Adrenal gland (tissue), 12 donors: Measurements from ENCODE around the gene HOXA3. TPM values are rescaled to one million over a fixed set of nuclear protein-coding genes. Genes with fewer than 3 reads are reported as not detected.

Experiments
- DNase-seq, 7 donors: peaks; one replicate each; pipeline ENCODE4 v3.0.0-alpha.2; 2019 to 2020
- H3K27ac ChIP-seq, 5 donors: fragments of 200-600 bp; sonication (generic) in 4 of 5; 1 replicate in 3 of 5; 2 replicates in 2 of 5; pipeline versions ENCODE4 v1.5.1 to v1.8.0; 2016 to 2020; ENCODE audit warnings: mild to moderate bottlenecking in 1 of 5
- H3K27me3 ChIP-seq: fragments of 200-600 bp; 2 replicates; pipeline ENCODE4 v1.8.0; 2021
- H3K36me3 ChIP-seq, 2 donors: fragments of 200-600 bp; replicated peaks in 1 of 2; 1 replicate in 1 of 2; 2 replicates in 1 of 2; pipeline versions ENCODE4 v1.5.1 to v1.8.0; 2018 to 2022
- H3K4me1 ChIP-seq, 2 donors: fragments of 200-600 bp; replicated peaks in 1 of 2; 1 replicate in 1 of 2; 2 replicates in 1 of 2; pipeline versions ENCODE4 v1.5.1 to v1.8.0; 2018 to 2021
- H3K4me3 ChIP-seq, 4 donors: fragments of 200-600 bp; sonication (generic) in 3 of 4; one replicate each; pipeline ENCODE4 v1.5.1; 2016 to 2018
- H3K9me3 ChIP-seq, 3 donors: fragments of 200-600 bp; sonication (generic) in 1 of 3; replicated peaks in 1 of 3; 1 replicate in 2 of 3; 2 replicates in 1 of 3; pipeline versions ENCODE4 v1.5.1 to v1.8.0; 2016 to 2021
- POLR2A ChIP-seq, 2 donors: fragments of 450-650 bp; IDR thresholded peaks; one replicate each; pipeline ENCODE4 v1.6.1; 2017; ENCODE audit warnings: antibody characterized with exemption in 2 of 2, mild to moderate bottlenecking in 2 of 2, moderate library complexity in 1 of 2
- WGBS, 4 donors: extraction: QIAGEN DNeasy Blood & Tissue Kit in 2 of 4; methylation state at CpG; one replicate each; pipeline versions ENCODE4 v1.1.5 to v1.1.7; 2013 to 2017; 5-methylcytosine and 5-hydroxymethylcytosine counted together
- intact Hi-C, 2 donors: fragments of 100-400 bp; cut with DNase I; formaldehyde crosslinking; loops; one replicate each; pipeline versions ENCODE4 v1.14.1 to v1.15.0; 2022 to 2023
- polyA plus RNA-seq, 3 donors: library from polyadenylated mRNA; stranded (reverse); fragments of 200-250 nt in 2 of 3; fragments of 350-450 nt in 1 of 3; fragmentation: Illumina TruSeq in 1 of 3; extraction: RNeasy Lipid Tissue Mini Kit (QIAGEN cat#74804) in 1 of 3; gene quantifications; one replicate each; pipeline ENCODE4 v1.2.3, GENCODE V29; 2013 to 2014
- total RNA-seq, 9 donors: library from RNA; depleted of rRNA in 4 of 9; stranded (reverse); fragments of >200 nt in 4 of 9; fragments of 120-200 nt in 1 of 9; fragmentation: NEBNext Ultra II Directional in 1 of 9; extraction: Animal tissue kit (Norgen Biotek cat#: 25700) in 1 of 9; gene quantifications; one replicate each; pipeline versions ENCODE4 v1.1.0 to v1.2.4, GENCODE V29; 2013 to 2023
- TF ChIP-seq, protein P1 (sequence below), 6 experiments: fragments of 450-650 bp in 4 of 6; fragments of 200-600 bp in 2 of 6; sonication (generic) in 1 of 6; IDR thresholded peaks; 1 replicate in 5 of 6; 2 replicates in 1 of 6; pipeline versions ENCODE4 v1.5.1 to v1.8.0; 2016 to 2021; ENCODE audit warnings: antibody characterized with exemption in 6 of 6, mild to moderate bottlenecking in 2 of 6, moderate library complexity in 1 of 6
- donor health status: healthy with polysubstance abuse.
- donor health status: Bipolar disorder and iron deficiency.
- donor health status: DM: yes; HTN: yes; CAD: no.
- donor health status: DM: no; HTN: no; CAD: no.
- donor health status: DM: no; HTN: no; CAD: no.
- donor health status: DM: yes; HTN: yes; CAD: no.

Gene HOXA3
- total and polyA plus RNA-seq, 12 donors, result 1.0 to 32.7 (median 3.8) TPM

DNA sequence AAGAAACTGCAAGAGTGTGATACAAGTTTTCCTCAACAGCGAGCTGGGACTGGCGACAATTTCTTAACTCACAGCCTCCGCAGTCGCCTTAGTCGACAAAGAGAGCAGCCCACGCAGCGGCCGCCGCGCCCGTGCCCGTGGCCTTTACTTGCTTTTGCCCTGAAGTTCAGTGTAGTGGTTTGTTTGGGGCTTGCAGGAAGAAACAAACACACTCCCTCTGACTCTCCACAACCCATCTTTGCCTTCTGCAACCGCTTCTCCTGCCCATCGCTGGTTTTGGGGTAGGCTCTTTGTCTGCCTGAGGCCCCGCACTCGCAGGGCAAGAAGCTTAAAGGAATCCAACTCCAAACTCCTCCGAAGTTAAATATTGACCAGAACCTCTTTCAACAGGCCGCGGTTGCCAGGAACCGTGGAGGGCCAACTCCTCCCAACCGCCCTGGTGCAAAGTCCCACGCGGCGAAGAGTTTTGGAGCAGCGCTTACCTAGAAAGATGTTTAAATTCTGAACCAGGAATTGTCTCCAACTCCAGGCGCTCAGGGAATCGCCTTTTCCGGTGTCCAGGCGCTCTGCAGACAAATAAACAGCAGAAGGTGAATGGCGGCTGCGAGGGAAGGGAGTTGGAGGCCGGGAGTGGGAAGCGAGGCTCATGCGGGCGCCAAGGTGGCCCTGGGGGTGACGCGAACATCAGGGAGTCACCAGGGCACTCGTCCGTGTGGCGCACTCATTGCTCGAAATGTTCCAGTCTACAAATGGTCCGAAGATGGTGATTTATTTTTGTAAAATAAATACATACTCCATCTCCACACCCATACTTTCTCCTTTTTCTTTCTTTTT, 30.1 kb downstream of the HOXA3 start:
- Histone ChIP-seq H3K4me1 (peaks cover 0 to 21% of the 10 kb centered on the region in 2 donors), H3K9me3 (no peaks in the 10 kb centered on the region), H3K27ac (peak overlapping the region in 2 of 5 donors; percentile 69 to 90), H3K27me3 (no peaks in the 10 kb centered on the region), H3K36me3 (no peaks in the 10 kb centered on the region), H3K4me3 (peak overlapping the region in 1 of 4 donors; percentile 20)
- DNase-seq, result peak in 3 of 7 donors; percentile 15 to 53 (median 38)
- WGBS, 4 donors, result 67 to 71% (median 70%) methylated on average over 40 to 42 of the region's 42 CpGs
- TF ChIP-seq POLR2A (IDR thresholded peaks at IDR 0.05), result no peak
- TF ChIP-seq, protein P1, sequence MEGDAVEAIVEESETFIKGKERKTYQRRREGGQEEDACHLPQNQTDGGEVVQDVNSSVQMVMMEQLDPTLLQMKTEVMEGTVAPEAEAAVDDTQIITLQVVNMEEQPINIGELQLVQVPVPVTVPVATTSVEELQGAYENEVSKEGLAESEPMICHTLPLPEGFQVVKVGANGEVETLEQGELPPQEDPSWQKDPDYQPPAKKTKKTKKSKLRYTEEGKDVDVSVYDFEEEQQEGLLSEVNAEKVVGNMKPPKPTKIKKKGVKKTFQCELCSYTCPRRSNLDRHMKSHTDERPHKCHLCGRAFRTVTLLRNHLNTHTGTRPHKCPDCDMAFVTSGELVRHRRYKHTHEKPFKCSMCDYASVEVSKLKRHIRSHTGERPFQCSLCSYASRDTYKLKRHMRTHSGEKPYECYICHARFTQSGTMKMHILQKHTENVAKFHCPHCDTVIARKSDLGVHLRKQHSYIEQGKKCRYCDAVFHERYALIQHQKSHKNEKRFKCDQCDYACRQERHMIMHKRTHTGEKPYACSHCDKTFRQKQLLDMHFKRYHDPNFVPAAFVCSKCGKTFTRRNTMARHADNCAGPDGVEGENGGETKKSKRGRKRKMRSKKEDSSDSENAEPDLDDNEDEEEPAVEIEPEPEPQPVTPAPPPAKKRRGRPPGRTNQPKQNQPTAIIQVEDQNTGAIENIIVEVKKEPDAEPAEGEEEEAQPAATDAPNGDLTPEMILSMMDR (IDR thresholded peaks at IDR 0.05), result no peak
- intact Hi-C loops, result no loop called here

DNA sequence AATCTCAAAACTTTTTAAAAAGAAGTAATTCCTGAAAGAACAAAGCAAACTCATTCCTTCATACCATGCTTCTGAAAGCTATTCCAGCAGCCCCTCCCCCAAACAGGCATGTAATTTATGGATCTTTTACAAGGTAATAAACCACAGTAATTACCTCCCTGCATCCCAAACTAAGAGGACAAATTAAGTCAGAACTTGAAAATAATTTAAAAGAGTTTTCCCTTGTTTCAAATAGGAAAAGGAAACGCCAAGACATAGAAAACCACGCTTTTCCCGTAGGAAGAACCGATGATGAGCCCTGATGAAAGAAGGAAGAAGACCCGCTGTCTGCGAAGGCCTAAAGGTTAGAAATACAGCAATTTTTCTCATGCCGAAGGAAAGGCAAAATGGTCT, 30.7 kb downstream of the HOXA3 start:
- Histone ChIP-seq H3K27ac (peak overlapping the region in 2 of 5 donors; percentile 69 to 90), H3K4me1 (peaks cover 0 to 15% of the 10 kb centered on the region in 2 donors), H3K9me3 (no peaks in the 10 kb centered on the region), H3K4me3 (peak overlapping the region in 1 of 4 donors; percentile 20), H3K27me3 (no peaks in the 10 kb centered on the region), H3K36me3 (no peaks in the 10 kb centered on the region)
- no peak for DNase-seq
- WGBS, 4 donors, result 73 to 78% (median 75%) methylated on average over 7 of the region's 7 CpGs
- TF ChIP-seq, protein P1 (IDR thresholded peaks at IDR 0.05), result no peak
- TF ChIP-seq POLR2A (IDR thresholded peaks at IDR 0.05), result no peak
- intact Hi-C loops, result no loop called here

DNA sequence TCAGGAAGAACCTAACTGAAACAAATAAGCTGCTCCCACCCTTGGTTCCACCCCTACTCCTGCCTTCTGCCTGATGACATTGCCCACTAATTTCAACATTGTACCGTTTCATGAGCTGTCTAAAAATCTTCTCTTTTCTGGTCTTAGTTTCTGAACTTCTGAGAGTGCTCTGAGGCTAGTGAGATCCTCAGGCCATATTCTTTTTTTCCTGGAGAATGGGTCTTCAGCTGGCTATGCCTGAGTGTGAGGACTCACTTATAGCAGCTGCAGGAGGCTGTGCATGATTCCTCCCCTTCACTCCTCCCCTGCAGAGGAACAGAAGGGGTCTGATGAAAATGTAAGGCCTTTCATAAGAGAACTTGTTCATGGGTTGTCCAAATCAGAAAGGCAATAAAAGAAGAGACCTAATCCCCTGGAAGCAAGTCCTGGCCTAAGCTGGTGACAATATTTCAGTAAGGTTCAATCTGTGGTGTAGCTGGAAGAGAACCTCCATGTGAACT, 32.9 kb downstream of the HOXA3 start:
- no peak for TF ChIP-seq POLR2A (IDR thresholded peaks at IDR 0.05)
- TF ChIP-seq, protein P1 (IDR thresholded peaks at IDR 0.05), result no peak
- Histone ChIP-seq H3K4me1 (no peaks in the 10 kb centered on the region), H3K27ac (peak overlapping the region in 2 of 5 donors; percentile 49 to 51), H3K4me3 (no peak overlapping the region), H3K27me3 (no peaks in the 10 kb centered on the region), H3K36me3 (no peaks in the 10 kb centered on the region), H3K9me3 (no peaks in the 10 kb centered on the region)
- 67 to 76% (median 73%) methylated on average over 1 of the region's 1 CpG for WGBS, 4 donors
- DNase-seq, result peak in 1 of 7 donors; percentile 6
- intact Hi-C loops, result no loop called here

DNA sequence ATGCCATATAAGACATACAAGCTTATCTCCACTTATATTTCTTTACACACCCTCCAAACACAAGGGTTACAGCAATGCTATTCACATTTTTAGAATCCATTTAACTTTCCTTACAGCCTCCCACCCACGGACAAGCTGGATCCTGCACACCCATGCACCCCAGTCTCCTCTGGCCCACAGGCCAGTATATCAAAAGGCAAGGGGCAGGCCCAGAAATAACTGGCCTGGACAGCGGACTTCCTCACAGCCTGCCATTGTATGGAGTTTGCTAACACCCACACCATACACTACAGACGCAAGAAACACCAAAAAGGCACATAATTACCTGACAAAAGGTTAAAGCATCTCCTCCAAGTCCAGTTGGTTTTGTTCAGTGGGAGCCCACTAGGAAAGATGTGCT, 33.8 kb downstream of the HOXA3 start:
- peak in 3 of 7 donors; percentile 11 to 52 (median 19) for DNase-seq
- peak overlapping the region in 1 of 4 donors; percentile 44 for H3K4me3 ChIP-seq
- H3K9me3 ChIP-seq, result no peaks in the 10 kb centered on the region
- intact Hi-C loops, result no loop called here
- 60 to 65% (median 65%) methylated on average over 3 of the region's 3 CpGs for WGBS, 4 donors
- H3K27ac ChIP-seq, result peak overlapping the region in 3 of 5 donors; percentile 53 to 91 (median 83)
- no peaks in the 10 kb centered on the region for H3K4me1 ChIP-seq
- no peaks in the 10 kb centered on the region for H3K36me3 ChIP-seq
- TF ChIP-seq, protein P1 (IDR thresholded peaks at IDR 0.05), result no peak
- TF ChIP-seq POLR2A (IDR thresholded peaks at IDR 0.05), result no peak
- H3K27me3 ChIP-seq, result no peaks in the 10 kb centered on the region
